Neural progenitor cell (in vitro differentiated cells): ENCODE data around the gene XPNPEP3. TPM values are rescaled to one million over a fixed set of nuclear protein-coding genes. Genes with fewer than 3 reads are reported as not detected.
A peak's percentile ranks its signal among the peaks of the same experiment; 100 is the strongest.

ENCODE experiments used
- DNase-seq: peaks from one replicate; pipeline ENCODE4 v3.0.0-alpha.2; 2016; ENCODE audit warnings: low spot score
- H2AFZ ChIP-seq: fragments of 200-600 bp; sonication (generic); replicated peaks from 2 replicates; pipeline ENCODE4 v1.6.1; 2016; ENCODE audit warnings: antibody characterized with exemption
- H3F3A ChIP-seq: fragments of 200-600 bp; sonication (generic); 2 replicates; pipeline ENCODE4 v1.6.1; 2016; ENCODE audit warnings: antibody characterized with exemption, low read depth
- H3K27ac ChIP-seq: fragments of 200-600 bp; sonication (generic); 2 replicates; pipeline ENCODE4 v1.5.1; 2016; ENCODE audit warnings: mild to moderate bottlenecking
- H3K27me3 ChIP-seq: fragments of 200-600 bp; sonication (generic); 2 replicates; pipeline ENCODE4 v1.6.1; 2016; ENCODE audit warnings: mild to moderate bottlenecking, moderate library complexity
- H3K36me3 ChIP-seq: fragments of 200-600 bp; sonication (generic); 2 replicates; pipeline ENCODE4 v1.5.1; 2016
- H3K4me1 ChIP-seq: fragments of 200-600 bp; sonication (generic); 2 replicates; pipeline ENCODE4 v1.6.1; 2016; ENCODE audit warnings: mixed run types
- H3K4me2 ChIP-seq: fragments of 200-600 bp; sonication (generic); 2 replicates; pipeline ENCODE4 v1.6.1; 2016
- H3K4me3 ChIP-seq: fragments of 200-600 bp; sonication (generic); 2 replicates; pipeline ENCODE4 v1.5.1; 2016
- H3K79me2 ChIP-seq: fragments of 200-600 bp; sonication (generic); 2 replicates; pipeline ENCODE4 v1.6.1; 2016; ENCODE audit warnings: low read depth
- H3K9ac ChIP-seq: fragments of 200-600 bp; sonication (generic); 2 replicates; pipeline ENCODE4 v1.6.1; 2016
- H3K9me3 ChIP-seq: fragments of 200-600 bp; sonication (generic); 2 replicates; pipeline ENCODE4 v1.5.1; 2016; ENCODE audit warnings: low read depth
- H4K20me1 ChIP-seq: fragments of 200-600 bp; sonication (generic); 2 replicates; pipeline ENCODE4 v1.6.1; 2016; ENCODE audit warnings: low read depth
- H3K27ac Mint-ChIP-seq: 3 replicates; pipeline ENCODE4 v1.8.0; 2021; ENCODE audit warnings: mixed read lengths
- H3K27me3 Mint-ChIP-seq: 2 replicates; pipeline ENCODE4 v1.8.0; 2022; ENCODE audit warnings: low read depth, mild to moderate bottlenecking, inconsistent platforms, moderate library complexity, mixed read lengths; ENCODE audit not compliant: insufficient read depth
- H3K36me3 Mint-ChIP-seq: 3 replicates; pipeline ENCODE4 v1.8.0; 2021; ENCODE audit warnings: mixed read lengths
- H3K4me1 Mint-ChIP-seq: 3 replicates; pipeline ENCODE4 v1.8.0; 2021; ENCODE audit warnings: mixed read lengths
- H3K4me3 Mint-ChIP-seq: 3 replicates; pipeline ENCODE4 v1.8.0; 2021; ENCODE audit warnings: mild to moderate bottlenecking, moderate library complexity, mixed read lengths
- H3K9me3 Mint-ChIP-seq: 3 replicates; pipeline ENCODE4 v1.8.0; 2020; ENCODE audit warnings: mixed read lengths
- EZH2 ChIP-seq: fragments of 200-600 bp; sonication (generic); IDR thresholded peaks from 2 replicates; pipeline ENCODE4 v1.6.1; 2017; ENCODE audit warnings: antibody characterized with exemption, mild to moderate bottlenecking, moderate library complexity
- EZH2phosphoT487 ChIP-seq: fragments of 200-600 bp; sonication (generic); IDR thresholded peaks from 2 replicates; pipeline ENCODE4 v1.6.1; 2017; ENCODE audit warnings: antibody characterized with exemption
- total RNA-seq: library from RNA; depleted of rRNA; stranded (reverse); fragments of >200 nt; gene quantifications from 2 replicates; pipeline ENCODE4 v1.2.3, GENCODE V29; 2015; ENCODE audit warnings: low replicate concordance
- TF ChIP-seq, protein P1 (sequence below): fragments of 200-600 bp; sonication (generic); IDR thresholded peaks from 2 replicates; pipeline ENCODE4 v1.5.1; 2017; ENCODE audit warnings: antibody characterized with exemption, mild to moderate bottlenecking

XPNPEP3 gene
- total RNA-seq, 1 donor from 2014 or later = 21.4 TPM

DNA sequence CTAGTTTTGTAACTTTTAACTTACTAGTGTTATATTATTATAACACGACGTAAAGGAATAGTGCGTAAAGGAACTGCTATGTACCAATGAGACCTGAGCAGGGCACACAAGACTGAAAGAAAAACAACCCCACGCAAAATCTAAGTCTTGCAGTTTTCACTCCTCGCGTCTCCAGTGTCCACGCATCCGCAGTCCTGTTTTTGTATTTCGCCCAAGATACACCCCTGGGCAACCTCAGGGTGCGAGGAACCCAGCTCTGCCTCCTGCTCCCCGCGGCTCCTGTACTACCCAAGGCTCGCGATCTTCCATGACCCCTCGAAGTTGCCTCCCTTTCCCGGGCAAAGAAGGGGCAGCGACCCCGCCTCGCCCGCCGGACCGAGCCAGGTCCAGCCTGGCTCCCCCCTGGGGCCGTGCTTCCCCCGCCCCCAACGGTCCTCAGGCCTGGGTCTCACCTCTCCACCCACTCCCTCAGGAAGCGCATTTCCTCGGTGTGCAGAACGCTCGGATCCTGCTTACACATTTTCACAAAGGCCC is 902 bp upstream of the XPNPEP3 start:
- Mint-ChIP-seq H3K9me3 (no peaks in the 10 kb centered on the region), H3K27ac (peak overlapping the region; percentile 100), H3K4me1 (peaks cover 45% of the 10 kb centered on the region), H3K4me3 (peak overlapping the region; percentile 99), H3K27me3 (no peaks in the 10 kb centered on the region), H3K36me3 (peaks cover 4% of the 10 kb centered on the region)
- peak; percentile 79 for DNase-seq
- Histone ChIP-seq H3K4me2 (peak overlapping the region; percentile 96), H2AFZ (peak overlapping the region; percentile 86), H3K79me2 (peaks cover 95% of the 10 kb centered on the region), H3K9ac (peak overlapping the region; percentile 97), H3K27ac (peak overlapping the region; percentile 98), H3K4me3 (peak overlapping the region; percentile 89), H4K20me1 (peaks cover 47% of the 10 kb centered on the region), H3K27me3 (no peaks in the 10 kb centered on the region), H3K9me3 (no peaks in the 10 kb centered on the region), H3K4me1 (peaks cover 33% of the 10 kb centered on the region), H3F3A (peaks cover 8% of the 10 kb centered on the region), H3K36me3 (no peaks in the 10 kb centered on the region)
- TF ChIP-seq EZH2phosphoT487 (no peak), EZH2 (no peak)
- TF ChIP-seq, protein P1, sequence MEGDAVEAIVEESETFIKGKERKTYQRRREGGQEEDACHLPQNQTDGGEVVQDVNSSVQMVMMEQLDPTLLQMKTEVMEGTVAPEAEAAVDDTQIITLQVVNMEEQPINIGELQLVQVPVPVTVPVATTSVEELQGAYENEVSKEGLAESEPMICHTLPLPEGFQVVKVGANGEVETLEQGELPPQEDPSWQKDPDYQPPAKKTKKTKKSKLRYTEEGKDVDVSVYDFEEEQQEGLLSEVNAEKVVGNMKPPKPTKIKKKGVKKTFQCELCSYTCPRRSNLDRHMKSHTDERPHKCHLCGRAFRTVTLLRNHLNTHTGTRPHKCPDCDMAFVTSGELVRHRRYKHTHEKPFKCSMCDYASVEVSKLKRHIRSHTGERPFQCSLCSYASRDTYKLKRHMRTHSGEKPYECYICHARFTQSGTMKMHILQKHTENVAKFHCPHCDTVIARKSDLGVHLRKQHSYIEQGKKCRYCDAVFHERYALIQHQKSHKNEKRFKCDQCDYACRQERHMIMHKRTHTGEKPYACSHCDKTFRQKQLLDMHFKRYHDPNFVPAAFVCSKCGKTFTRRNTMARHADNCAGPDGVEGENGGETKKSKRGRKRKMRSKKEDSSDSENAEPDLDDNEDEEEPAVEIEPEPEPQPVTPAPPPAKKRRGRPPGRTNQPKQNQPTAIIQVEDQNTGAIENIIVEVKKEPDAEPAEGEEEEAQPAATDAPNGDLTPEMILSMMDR = no peak

DNA sequence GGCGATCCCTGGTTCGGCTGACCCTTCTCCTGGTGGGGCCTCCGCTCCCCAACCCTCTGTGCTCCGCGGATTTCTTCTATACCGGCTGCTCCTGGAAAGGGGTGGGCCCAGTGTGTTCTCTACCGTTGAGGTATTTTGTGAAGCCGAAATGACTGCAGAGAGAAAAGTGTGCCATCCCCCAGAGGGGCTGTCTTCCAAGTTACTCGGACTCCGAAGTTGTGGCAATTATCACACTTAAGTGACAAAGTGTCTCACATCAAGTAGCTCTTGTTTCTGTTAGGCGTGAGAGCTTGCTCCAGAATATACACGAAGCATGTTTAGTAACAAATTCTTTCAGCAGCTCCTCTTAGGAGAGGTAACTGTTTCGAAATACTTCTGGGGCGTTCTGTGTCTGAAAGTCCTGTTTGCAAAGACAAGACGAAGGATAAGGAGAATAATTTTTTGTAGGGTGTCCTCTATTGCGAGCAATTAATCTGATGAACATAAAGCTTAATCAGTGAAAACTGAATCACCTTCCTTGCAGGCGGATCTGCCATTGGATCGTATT is 434 bp downstream of the XPNPEP3 start:
- Histone ChIP-seq H3K4me1 (peaks cover 33% of the 10 kb centered on the region), H3K4me3 (peak overlapping the region; percentile 89), H3F3A (peaks cover 6% of the 10 kb centered on the region), H3K9ac (peak overlapping the region; percentile 97), H3K36me3 (no peaks in the 10 kb centered on the region), H3K27ac (peak overlapping the region; percentile 98), H3K4me2 (peak overlapping the region; percentile 95), H4K20me1 (peaks cover 34% of the 10 kb centered on the region), H3K79me2 (peaks cover 95% of the 10 kb centered on the region), H3K9me3 (no peaks in the 10 kb centered on the region), H2AFZ (peak overlapping the region; percentile 66), H3K27me3 (no peaks in the 10 kb centered on the region)
- peaks cover 5% of the 10 kb centered on the region for H3K36me3 Mint-ChIP-seq
- no peak for DNase-seq
- H3K4me1 Mint-ChIP-seq = peaks cover 39% of the 10 kb centered on the region
- TF ChIP-seq, protein P1 = no peak
- TF ChIP-seq EZH2 (no peak), EZH2phosphoT487 (no peak)
- no peaks in the 10 kb centered on the region for H3K9me3 Mint-ChIP-seq
- H3K27me3 Mint-ChIP-seq = no peaks in the 10 kb centered on the region
- H3K4me3 Mint-ChIP-seq = peak overlapping the region; percentile 99
- H3K27ac Mint-ChIP-seq = peak overlapping the region; percentile 100

DNA sequence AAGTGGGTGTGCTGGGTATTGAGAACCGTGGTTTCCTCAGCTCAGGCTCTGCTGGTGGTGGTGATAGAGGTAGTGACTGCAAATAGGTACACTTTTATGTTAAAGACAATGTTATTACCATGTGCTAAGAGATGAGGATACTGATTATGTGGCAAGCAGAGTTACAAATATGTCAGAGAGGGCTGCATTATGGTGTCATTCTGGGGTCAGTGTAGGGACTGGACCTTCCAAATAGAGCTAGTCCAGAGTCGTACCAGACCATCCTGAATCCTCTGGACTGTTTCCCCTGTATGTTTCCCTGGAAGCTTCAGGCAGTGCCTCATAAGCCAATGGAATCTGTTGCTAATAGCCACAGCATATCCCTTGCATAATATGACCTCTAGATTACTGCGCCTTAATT is 5.1 kb downstream of the XPNPEP3 start, which contains the start of gene DNAJB7:
Gene DNAJB7, minus strand, starts transcription at position 101 of the 400 bp plus-strand sequence. CDS start 119 bp downstream, outside the sequence.
- H3K27ac Mint-ChIP-seq = no peak within 1 kb of the TSS
- peaks cover 84% of the 10 kb centered on the region for H3K79me2 ChIP-seq
- H2AFZ ChIP-seq = no peak within 1 kb of the TSS
- H3K27me3 Mint-ChIP-seq = peaks cover 2% of the 10 kb centered on the region
- peaks cover 3% of the 10 kb centered on the region for H4K20me1 ChIP-seq
- H3K9ac ChIP-seq = no peak within 1 kb of the TSS
- no peak within 1 kb of the TSS for H3K4me3 ChIP-seq
- H3K36me3 Mint-ChIP-seq = peaks cover 5% of the 10 kb centered on the region
- peaks cover 11% of the 10 kb centered on the region for H3K4me1 Mint-ChIP-seq
- no peak within 1 kb of the TSS for H3K4me3 Mint-ChIP-seq
- no peak within 1 kb of the TSS for H3K4me2 ChIP-seq
- H3F3A ChIP-seq = peaks cover 14% of the 10 kb centered on the region
- H3K27me3 ChIP-seq = no peaks in the 10 kb centered on the region
- no peak within 1 kb of the TSS for H3K27ac ChIP-seq
- H3K9me3 Mint-ChIP-seq = no peaks in the 10 kb centered on the region
- no peaks in the 10 kb centered on the region for H3K9me3 ChIP-seq
- peaks cover 8% of the 10 kb centered on the region for H3K4me1 ChIP-seq
- no peaks in the 10 kb centered on the region for H3K36me3 ChIP-seq
- DNase-seq = no peak
- TF ChIP-seq, protein P1 = no peak
